AG04449 (cell line): ENCODE results near the gene MTUS2.

Source experiments
- CTCF ChIA-PET: fragments of 350-600 bp; formaldehyde crosslinking; extraction: SDS; loops from one replicate; lab custom pipeline; 2021; ENCODE audit warnings: antibody characterized with exemption; lab: Yijun Ruan, JAX
- POLR2A ChIA-PET: fragments of 400-600, 350-600 bp; formaldehyde crosslinking; extraction: SDS; loops from one replicate; lab custom pipeline; 2020; ENCODE audit warnings: antibody characterized with exemption, inconsistent platforms; lab: Yijun Ruan, JAX
- DNase-seq: peaks from one replicate; pipeline ENCODE4 v3.0.0-alpha.2; 2010; ENCODE audit warnings: low read depth, low spot score
- H3K4me3 ChIP-seq: 2 replicates; pipeline ENCODE4 v1.5.1; 2011; ENCODE audit warnings: low read depth, mild to moderate bottlenecking, control low read depth, low read length
- CTCF ChIP-seq: IDR thresholded peaks from one replicate; pipeline ENCODE4 v1.5.1; 2011; ENCODE audit warnings: mild to moderate bottlenecking, moderate library complexity, low read length, control low read depth, inconsistent platforms; ENCODE audit not compliant: insufficient read depth; ENCODE audit errors: missing control alignments

The MTUS2 gene

GRCh38 chr13:29160862-29161261 lies 340.7 kb downstream of the MTUS2 start:
- DNase-seq = no peak
- ChIA-PET POLR2A (no interaction called here), CTCF (no interaction called here)
- no peak for TF ChIP-seq CTCF
- H3K4me3 ChIP-seq = no peak overlapping the region

GRCh38 chr13:29161676-29162075 lies 341.5 kb downstream of the MTUS2 start:
- CTCF ChIA-PET = no interaction called here
- no peak for TF ChIP-seq CTCF
- DNase-seq = no peak
- POLR2A ChIA-PET = no interaction called here
- no peak overlapping the region for H3K4me3 ChIP-seq

- ChIA-PET CTCF (no interaction called here), POLR2A (no interaction called here)
- peak; percentile 38 for DNase-seq
- TF ChIP-seq CTCF = no peak
- no peak overlapping the region for H3K4me3 ChIP-seq
Measured at GRCh38 chr13:29162638-29163235, 342.6 kb downstream of the MTUS2 start.

GRCh38 chr13:29164116-29164515 lies 344.0 kb downstream of the MTUS2 start:
- POLR2A ChIA-PET = no interaction called here
- CTCF ChIA-PET = no interaction called here
- no peak overlapping the region for H3K4me3 ChIP-seq
- DNase-seq = no peak
- no peak for TF ChIP-seq CTCF

- CTCF ChIA-PET = no interaction called here
- TF ChIP-seq CTCF = no peak
- DNase-seq = no peak
- POLR2A ChIA-PET = no interaction called here
- H3K4me3 ChIP-seq = no peak overlapping the region
Measured at GRCh38 chr13:29165216-29165615, 345.1 kb downstream of the MTUS2 start.

GRCh38 chr13:29165840-29166239 lies 345.7 kb downstream of the MTUS2 start:
- no peak overlapping the region for H3K4me3 ChIP-seq
- CTCF ChIA-PET = no interaction called here
- TF ChIP-seq CTCF = no peak
- no peak for DNase-seq
- POLR2A ChIA-PET = no interaction called here
